HG03196 (cell line): ENCODE data around the gene MAP4K3.

Source experiments
- ATAC-seq: cut with Tn5 transposase; IDR thresholded peaks from one replicate; pipeline ENCODE4 v1.9.1; 2021; ENCODE audit not compliant: unreplicated experiment

Gene MAP4K3

GRCh38 chr2:39436592-39437521 lies at the start of gene MAP4K3:
Gene MAP4K3, minus strand, starts transcription at chr2:39437285. Its CDS starts 298 bp downstream, at chr2:39436987.
- peak; percentile 67 for ATAC-seq

- no peak for ATAC-seq
These were observed 49.0 kb upstream of the MAP4K3 start for GRCh38 chr2:39486071-39486470.

DNA sequence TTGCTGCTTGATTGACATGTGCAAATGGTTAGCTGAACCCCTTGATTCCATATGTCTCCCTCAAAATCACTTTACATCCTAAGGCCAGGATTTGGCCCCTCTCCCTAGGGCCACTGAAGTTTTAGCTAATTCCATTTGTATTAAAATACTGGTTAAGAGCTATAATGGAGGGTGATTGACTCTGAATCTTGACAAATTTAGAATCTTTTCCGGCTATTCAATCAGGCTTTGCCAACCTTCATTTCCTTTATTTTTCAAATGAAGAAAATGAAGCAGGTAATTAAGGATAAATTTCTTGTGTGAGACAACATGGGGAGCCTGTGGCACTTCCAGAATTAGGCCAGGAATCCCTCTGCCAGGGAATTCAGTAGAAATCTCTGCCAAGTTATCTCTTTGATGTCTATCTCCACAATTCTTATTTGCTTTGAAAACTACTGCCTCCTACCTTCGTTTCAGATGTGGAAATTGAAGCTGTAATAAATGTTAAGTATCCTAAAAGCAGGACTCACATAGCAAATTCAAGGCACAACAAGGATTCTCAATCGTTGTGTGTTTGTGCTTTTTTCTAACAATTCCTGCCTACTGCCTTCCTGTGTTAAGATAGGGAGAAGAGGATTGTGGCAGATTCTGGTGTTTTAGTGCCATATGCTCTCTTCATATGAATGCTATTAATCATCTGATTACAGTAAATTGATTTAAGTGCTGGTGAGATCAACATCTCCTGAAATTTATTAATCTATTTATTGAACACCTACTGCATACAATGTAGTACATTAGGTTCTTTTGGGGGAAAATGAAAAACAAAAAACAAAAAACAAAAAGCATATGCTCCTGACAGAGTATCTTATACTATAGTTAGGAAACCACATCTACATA lies 47.8 kb upstream of the MAP4K3 start:
- no peak for ATAC-seq

- ATAC-seq: no peak
These were observed 47.1 kb upstream of the MAP4K3 start for GRCh38 chr2:39484206-39484605.

GRCh38 chr2:39483534-39483933 lies 46.4 kb upstream of the MAP4K3 start:
- no peak for ATAC-seq

- no peak for ATAC-seq
These were observed 44.5 kb upstream of the MAP4K3 start for GRCh38 chr2:39481611-39482010.

DNA sequence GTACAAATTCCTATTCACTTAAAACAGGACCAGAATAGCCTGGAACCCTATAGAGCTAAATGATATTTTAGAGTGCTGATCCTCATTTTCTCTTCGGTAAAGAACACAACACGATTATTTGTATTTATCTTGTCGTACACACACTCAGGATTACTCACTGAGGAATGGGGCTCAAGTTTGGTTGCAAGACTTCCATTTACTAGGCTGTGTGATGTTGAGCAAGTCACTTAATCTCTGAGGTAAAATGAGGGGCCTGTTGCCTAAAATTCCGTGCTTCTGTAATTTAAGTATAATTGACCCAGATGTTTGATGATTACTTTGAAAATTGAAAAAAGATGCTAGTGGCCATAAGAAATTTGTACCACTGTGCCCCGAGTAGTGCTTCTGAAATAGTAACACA lies 42.6 kb upstream of the MAP4K3 start:
- no peak for ATAC-seq

- ATAC-seq: no peak
These were observed 42.1 kb upstream of the MAP4K3 start for GRCh38 chr2:39479053-39479670.

GRCh38 chr2:39476524-39476923 lies 39.4 kb upstream of the MAP4K3 start:
- ATAC-seq: peak; percentile 79

- ATAC-seq: no peak
These were observed 37.9 kb upstream of the MAP4K3 start for GRCh38 chr2:39475006-39475405.

DNA sequence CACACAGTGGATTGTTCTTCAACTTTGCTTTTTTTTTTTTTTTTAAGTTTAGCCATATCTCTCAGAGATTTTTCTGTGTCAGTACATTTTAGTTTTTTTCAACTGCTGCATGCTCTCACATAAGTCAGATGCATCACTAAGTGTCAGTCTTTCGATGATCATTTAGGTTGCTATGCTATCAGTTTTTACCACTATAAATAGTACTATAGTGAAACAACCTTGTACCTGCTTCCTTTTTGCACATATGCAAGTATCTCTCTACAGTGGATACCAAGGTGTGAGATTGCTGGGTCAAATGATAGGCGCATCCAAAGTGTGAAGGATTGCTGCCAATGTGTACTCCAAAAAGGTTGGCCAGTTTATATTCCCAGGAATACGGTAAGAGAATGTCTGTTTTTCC lies 33.5 kb upstream of the MAP4K3 start:
- ATAC-seq: peak; percentile 41

DNA sequence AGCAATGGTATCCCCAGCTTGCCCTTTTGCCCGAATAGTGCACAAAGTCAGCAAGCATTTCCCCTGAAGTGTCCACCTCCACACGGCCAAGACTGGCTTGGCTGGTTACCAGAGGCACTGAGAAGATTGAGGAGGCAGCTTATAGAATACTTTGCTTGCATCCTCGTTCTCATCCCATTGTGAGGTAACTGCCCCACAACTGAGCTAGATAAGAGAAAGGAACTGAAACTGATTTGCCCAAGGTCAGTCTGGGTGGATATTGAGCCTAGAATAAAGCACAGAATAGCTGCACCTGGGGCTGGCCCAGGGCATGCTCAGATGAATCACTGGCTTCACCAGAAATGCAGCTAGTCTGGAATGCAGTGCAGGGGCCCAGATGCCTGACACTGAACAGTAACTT lies 32.7 kb upstream of the MAP4K3 start:
- peak; percentile 85 for ATAC-seq

- no peak for ATAC-seq
These were observed 31.7 kb upstream of the MAP4K3 start for GRCh38 chr2:39468579-39469451.

- ATAC-seq: no peak
These were observed 29.2 kb upstream of the MAP4K3 start for GRCh38 chr2:39466311-39466710.

GRCh38 chr2:39464864-39465263 lies 27.8 kb upstream of the MAP4K3 start:
- no peak for ATAC-seq

DNA sequence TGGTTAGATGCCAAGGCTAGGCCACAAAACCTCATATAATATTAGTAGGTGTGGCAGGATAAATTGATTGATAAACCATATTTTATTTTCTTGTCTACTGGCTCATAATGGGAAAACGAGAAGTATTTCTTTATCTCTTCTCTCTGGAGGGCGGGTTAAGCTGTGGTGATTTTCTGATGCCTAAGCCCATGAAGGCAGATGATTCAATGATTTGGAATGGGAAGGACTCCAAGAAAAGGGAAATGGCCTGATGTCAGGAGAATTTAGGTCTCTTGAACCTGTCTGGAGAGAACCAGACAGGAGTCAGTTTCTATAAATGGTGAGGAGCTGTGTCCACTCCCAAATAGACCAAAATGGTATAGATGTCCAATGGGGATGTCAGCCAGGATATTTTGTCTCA lies 18.7 kb upstream of the MAP4K3 start:
- no peak for ATAC-seq

- ATAC-seq: no peak
These were observed 15.3 kb upstream of the MAP4K3 start for GRCh38 chr2:39452396-39452795.

GRCh38 chr2:39451954-39452353 lies 14.9 kb upstream of the MAP4K3 start:
- no peak for ATAC-seq

DNA sequence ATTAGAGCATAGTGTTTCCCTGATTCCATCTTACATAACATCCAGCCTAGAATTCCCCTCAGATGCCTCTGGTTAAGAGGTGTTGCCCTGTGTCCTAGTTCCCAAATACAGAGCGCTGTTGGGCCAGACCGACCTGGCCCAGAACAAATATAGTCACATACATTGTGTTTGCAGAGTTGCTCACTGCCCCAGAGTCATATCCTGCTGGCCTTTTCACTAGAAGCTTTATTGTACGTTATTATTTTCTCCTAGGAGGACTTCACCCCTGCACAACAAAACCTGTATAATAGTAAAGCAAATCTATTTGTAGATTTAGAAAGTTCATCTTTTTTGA lies 11.1 kb upstream of the MAP4K3 start:
- ATAC-seq: no peak
